ACHN (cell line): ENCODE data around the gene AP2A2.
A peak's percentile ranks its signal among the peaks of the same experiment; 100 is the strongest.

Source experiments
- DNase-seq: peaks from one replicate; pipeline ENCODE4 v3.0.0-alpha.2; 2015
- in situ Hi-C: cut with HindIII; loops from 2 replicates; pipeline ENCODE4 v1.10.0; 2017; ENCODE audit warnings: low sequenced_read_pairs, low pct_ligation_motif_present, low pct_unique_long_range_greater_than_20kb

AP2A2 gene

GRCh38 chr11:925496-926301 lies at the start of gene AP2A2:
Gene AP2A2, plus strand, starts transcription at chr11:925870. Its CDS starts 152 bp downstream, at chr11:926022.
- in situ Hi-C loops, result no loop called here
- DNase-seq, result peak; percentile 89

GRCh38 chr11:876545-876944 lies 49.1 kb upstream of the AP2A2 start:
- in situ Hi-C loops, result no loop called here
- DNase-seq, result no peak

- DNase-seq, result peak; percentile 12
- in situ Hi-C loops, result no loop called here
Observed at GRCh38 chr11:877565-877964, 48.1 kb upstream of the AP2A2 start.

DNA sequence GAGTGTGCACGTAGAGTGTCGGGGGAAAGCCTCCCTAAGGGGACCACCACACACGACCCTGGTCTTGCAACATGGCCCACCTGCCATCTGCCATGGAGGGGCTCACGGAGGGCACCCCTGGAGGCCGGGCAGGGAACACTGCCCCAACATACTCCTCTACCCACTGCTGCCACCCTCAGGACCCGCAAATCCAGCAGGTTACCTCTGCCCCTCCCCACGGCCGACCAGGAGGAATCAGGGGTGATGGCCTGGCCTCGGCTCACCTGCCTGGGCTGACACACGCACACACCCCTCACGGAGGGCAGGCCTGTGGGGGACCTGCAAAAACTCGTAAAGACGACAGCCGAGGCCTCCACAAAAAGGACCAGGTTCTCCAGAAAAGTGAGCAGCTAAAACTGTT lies 45.2 kb upstream of the AP2A2 start:
- in situ Hi-C loops, result no loop called here
- no peak for DNase-seq

DNA sequence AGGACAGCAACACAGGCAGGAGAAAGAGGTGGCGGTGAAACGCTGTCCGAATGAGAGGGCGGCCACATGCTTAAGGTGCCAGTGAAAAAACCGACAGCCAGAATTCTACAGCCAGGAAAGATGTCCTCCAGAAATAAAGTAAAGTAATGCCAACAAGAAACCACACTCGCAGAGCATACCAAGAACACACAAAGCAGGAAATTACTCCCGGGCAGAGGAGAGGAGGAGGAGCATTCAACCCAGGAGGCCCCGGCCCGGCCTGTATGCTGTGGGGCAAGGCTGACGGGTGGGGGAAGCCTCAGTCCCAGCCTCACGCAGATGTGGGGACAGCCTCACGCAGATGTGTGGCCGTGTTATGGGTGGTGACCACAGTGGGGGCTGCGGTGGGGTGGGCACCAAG lies 43.1 kb upstream of the AP2A2 start:
- DNase-seq, result no peak

GRCh38 chr11:883527-883926 lies 42.1 kb upstream of the AP2A2 start:
- DNase-seq, result no peak

More for the DNA sequence above, 43.1 kb upstream of the AP2A2 start:
- in situ Hi-C loops, result no loop called here

DNA sequence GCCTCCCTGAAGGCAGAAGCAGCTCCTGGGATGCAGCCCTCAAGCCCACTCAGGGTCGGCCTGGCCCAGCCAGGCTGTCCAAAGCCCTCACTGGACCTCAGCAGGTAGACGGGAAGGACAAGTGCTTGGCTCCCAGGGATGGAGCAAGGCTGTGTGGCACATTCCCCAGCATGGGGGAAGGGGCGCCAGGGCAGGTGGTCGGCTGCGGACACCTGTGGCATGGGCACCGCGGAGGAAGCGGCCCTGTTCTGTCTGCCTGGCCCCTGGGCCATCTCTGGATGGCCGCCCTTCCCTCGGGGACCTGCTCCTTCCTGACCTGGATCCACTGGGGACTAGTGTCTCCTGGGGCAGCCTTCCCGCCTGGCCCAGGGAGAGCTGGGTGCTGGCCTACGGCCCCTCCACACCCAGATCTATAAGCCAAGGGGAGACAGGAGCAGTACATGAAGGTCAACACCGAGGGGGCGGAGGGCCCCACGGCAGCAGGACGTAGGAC lies 41.0 kb upstream of the AP2A2 start:
- no peak for DNase-seq
- in situ Hi-C loops, result no loop called here

More at GRCh38 chr11:883527-883926, 42.1 kb upstream of the AP2A2 start:
- in situ Hi-C loops, result no loop called here

GRCh38 chr11:886568-886967 lies 39.1 kb upstream of the AP2A2 start:
- in situ Hi-C loops, result no loop called here

GRCh38 chr11:887589-887988 lies 38.1 kb upstream of the AP2A2 start:
- no peak for DNase-seq
- in situ Hi-C loops, result no loop called here

More at GRCh38 chr11:886568-886967, 39.1 kb upstream of the AP2A2 start:
- no peak for DNase-seq

GRCh38 chr11:888310-889212 lies 37.1 kb upstream of the AP2A2 start:
- in situ Hi-C loops, result no loop called here
- no peak for DNase-seq

DNA sequence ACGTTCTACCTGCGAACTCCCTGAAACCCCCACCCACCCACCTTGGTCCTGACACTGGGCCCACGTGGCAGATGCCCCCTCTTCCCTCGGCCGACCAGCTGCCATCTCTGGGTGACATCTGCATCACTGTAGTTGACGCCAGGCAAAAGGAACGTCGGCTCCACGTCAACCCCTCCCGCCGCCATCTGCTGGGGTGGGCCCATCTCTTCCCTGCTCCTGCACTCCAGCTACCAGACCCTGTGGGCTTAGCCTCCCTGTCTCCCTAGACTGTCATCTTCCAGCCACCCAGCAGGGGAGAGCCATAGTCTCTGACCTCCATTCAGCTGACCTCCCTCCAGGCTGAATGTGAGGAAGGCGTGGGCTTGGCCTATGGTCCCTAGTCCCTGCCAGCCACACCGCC lies 36.4 kb upstream of the AP2A2 start:
- in situ Hi-C loops, result no loop called here
- no peak for DNase-seq

DNA sequence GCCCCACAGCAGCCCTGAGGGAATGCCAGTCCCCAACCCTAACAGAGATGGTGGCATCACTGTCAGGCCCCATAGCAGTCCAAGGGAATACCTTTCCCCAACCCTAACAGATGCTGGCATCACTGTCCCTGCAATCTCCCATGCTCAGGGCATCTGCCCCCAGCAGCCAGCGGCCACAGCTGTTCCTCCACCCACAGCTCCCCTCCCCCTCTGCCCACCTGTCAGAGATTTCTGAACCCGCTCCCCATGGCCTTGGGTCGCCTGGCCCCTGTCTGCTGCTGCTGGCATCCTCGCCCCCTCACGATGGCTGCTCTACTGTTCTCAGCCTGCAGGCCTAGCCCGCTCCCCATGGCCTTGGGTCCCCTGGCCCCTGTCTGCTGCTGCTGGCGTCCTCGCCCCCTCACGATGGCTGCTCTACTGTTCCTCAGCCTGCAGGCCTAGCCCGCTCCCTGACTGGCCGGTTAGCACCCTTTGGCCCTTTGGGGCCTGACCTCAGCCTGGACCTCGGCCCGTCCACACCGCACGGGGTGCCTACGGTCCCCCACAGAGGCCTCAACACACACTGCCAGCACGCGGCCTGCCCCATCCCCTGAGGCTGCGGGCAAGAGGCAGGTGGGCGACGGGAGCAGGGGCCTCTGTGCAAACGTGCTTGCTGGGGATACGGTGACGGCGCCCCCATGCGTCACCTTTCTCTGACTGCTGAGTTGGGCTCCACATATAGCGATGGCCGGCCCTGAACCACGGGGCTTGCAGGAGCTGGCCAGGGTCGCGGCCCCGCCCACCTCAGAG lies 35.8 kb upstream of the AP2A2 start:
- no peak for DNase-seq
- in situ Hi-C loops, result no loop called here

DNA sequence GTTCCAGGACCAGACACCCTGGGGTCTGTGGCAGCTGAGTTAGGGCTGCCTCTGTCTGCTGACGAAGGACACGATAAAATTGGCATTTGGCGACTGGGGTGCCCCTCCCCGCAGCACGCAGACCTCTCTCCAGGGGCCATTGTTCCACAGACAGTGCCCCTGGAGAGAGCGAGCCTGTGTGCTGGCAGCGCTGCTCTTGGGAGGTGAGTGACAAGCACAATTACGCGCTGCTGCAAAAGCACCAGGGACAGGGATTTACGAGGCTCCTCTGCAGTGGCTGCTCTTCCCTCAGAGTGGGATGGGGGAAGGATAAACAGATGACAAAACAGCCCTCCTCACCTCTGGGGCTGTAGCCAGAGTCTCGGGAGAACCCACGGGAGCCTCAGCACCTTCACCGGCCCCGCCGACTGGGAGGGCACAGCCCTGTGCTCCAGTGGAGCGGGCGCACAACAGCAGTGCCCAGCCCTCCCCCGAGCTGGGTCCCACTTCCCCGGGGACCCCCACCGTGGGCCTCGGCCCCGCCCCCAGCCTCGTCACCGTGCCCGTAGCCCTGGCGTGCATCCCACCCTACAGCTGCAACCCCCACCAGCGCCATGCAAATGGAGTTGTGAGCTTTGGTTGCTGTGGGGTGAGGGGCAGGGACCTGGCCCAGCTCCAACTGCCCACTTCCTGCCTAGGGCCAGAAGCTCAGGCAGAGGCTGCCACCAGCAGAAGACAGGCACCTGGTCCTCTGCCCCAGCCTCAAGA lies 34.7 kb upstream of the AP2A2 start:
- in situ Hi-C loops, result no loop called here
- DNase-seq, result no peak

DNA sequence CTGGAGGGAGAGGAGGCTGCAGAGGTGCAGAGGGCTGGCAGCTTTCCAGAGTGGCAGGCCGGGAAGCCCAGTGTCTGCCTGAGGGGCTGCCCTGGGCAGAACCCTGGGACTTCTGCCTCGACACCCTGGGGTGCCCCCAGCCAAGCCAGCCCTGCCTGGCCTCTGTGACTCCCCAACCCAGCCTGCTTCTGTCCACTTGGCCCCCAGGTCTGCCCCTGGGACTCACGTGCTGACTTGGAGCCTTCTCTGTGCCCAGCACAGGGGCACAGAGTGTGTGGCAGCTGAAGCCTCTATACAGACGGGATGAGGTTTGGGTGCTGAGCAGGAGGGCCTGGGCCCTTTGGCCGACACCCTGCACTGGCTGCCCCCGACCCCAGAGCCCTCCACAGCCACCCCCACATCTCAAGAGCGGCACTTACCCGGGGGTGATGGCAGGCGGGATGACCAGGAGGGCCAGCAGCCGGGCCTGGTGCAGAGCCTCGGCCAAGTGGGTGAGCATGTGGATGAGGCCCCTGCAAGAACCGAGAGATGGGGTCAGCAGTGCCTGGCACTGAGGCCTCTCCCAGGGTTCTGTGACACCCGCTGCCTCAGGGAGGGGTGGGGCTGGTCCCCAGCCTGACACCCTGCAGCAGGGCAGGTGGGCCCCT lies 32.5 kb upstream of the AP2A2 start:
- no peak for DNase-seq
- in situ Hi-C loops, result no loop called here

DNA sequence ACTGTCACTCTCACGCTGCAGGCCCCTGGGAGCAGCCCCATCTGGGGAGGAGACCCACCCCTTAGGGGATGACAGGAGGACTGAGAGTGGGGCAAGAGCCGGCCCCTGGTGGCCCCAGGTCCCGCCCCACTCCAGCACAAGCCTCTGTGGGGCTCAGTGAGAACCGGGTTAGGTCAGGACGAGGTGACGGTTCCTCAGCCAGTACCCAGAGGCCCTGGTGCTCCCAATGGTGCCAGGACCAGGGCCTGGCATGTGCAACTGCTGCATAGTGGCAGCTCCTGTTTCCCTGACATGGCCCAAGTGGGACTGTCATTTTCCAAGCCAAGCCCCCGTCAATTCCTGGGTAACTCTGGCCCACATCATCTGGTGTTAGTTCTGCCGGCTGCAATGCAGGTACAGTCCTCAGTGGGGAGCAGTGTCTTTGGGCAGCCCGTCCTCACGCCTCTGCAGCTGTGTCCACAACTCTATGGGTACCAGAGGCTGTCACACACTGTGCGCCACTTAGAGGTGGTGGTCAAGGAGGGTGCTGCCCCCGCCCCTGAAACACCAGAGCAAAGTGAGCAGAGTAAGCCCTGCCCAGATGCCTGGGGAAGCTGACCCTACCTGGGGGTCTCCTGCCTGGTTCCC lies 31.0 kb upstream of the AP2A2 start:
- in situ Hi-C loops, result no loop called here
- no peak for DNase-seq

DNA sequence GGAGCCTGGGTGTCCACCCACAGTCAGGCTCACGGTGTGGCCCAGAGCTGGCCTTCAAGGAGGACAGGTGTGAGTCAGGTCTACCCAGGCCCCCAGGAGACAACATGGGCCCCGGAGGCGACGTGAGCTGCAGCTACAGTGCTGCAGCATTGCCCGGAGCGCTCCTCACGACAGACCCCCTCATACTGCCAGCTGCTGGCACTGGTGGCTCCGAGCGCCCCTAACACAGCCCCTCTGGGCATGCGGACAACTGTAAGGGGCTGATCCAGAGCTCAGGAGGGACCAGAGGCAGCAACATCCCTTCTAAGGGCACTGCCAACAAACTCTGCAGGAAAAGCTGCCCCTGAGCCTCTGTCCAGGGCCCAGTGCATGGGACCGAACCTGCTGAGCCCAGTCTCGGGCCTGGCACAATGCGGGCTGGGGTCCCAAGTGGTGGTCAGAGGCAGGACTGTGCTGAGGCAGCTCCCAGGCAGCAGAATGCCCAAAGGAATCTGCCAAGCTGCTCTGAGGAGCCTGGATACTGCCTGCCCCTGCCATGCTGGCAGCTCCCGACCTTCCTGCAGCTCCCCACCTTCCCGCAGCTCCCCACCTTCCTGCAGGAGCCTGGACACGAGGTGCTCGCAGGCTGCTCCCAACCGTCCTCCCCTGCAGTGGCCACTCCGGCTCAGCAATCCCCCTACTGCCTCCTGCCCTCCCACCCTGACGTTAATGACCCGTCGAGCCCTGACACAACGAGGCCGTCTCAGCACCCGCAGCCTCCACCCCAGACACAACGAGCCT lies 30.1 kb upstream of the AP2A2 start:
- in situ Hi-C loops, result no loop called here
- DNase-seq, result no peak
